Heart left ventricle (tissue), 16 donors: ENCODE data around the gene MAPKAP1. TPM values are rescaled to one million over a fixed set of nuclear protein-coding genes. Genes with fewer than 3 reads are reported as not detected.
"Not testable (repeated sequence)": the region's sequence is repeated elsewhere in the genome, so short reads cannot be mapped to it uniquely, and the experiment has no call there.

Experiments used
- ATAC-seq, 4 donors: fragments of 200-7000 bp; cut with Tn5 transposase; one replicate each; pipeline ENCODE4 v1.9.1; 2020 to 2022; ENCODE audit warnings: moderate library complexity in 4 of 4, mild to moderate bottlenecking in 3 of 4, moderate number of reproducible peaks in 1 of 4
- DNase-seq, 5 donors: peaks; one replicate each; pipeline ENCODE4 v3.0.0-alpha.2; 2020
- H3K27ac ChIP-seq, 12 donors: fragments of 200-600 bp; sonication (generic) in 4 of 12; one replicate each; pipeline versions ENCODE4 v1.5.0 to v1.8.0; 2016 to 2022; ENCODE audit warnings: mild to moderate bottlenecking in 2 of 12
- H3K27me3 ChIP-seq, 9 donors: fragments of 200-600 bp; sonication (generic) in 2 of 9; one replicate each; pipeline versions ENCODE4 v1.5.1 to v1.8.0; 2016 to 2022; ENCODE audit warnings: mild to moderate bottlenecking in 3 of 9
- H3K36me3 ChIP-seq, 9 donors: fragments of 200-600 bp; sonication (generic) in 2 of 9; one replicate each; pipeline versions ENCODE4 v1.5.0 to v1.8.0; 2018 to 2022; ENCODE audit warnings: mild to moderate bottlenecking in 2 of 9
- H3K4me1 ChIP-seq, 12 donors: fragments of 200-600 bp; sonication (generic) in 4 of 12; one replicate each; pipeline versions ENCODE4 v1.5.0 to v1.8.0; 2016 to 2022; ENCODE audit warnings: mild to moderate bottlenecking in 3 of 12
- H3K4me3 ChIP-seq, 12 donors: fragments of 200-600 bp; sonication (generic) in 4 of 12; one replicate each; pipeline versions ENCODE4 v1.5.0 to v1.8.0; 2017 to 2022; ENCODE audit warnings: mild to moderate bottlenecking in 9 of 12, moderate library complexity in 4 of 12
- H3K9me3 ChIP-seq, 12 donors: fragments of 200-600 bp; sonication (generic) in 4 of 12; one replicate each; pipeline versions ENCODE4 v1.5.0 to v1.8.0; 2016 to 2022; ENCODE audit warnings: mild to moderate bottlenecking in 1 of 12
- POLR2A ChIP-seq, 2 donors: fragments of 450-650 bp; IDR thresholded peaks; one replicate each; pipeline ENCODE4 v1.6.1; 2017; ENCODE audit warnings: antibody characterized with exemption in 2 of 2, mild to moderate bottlenecking in 2 of 2, moderate library complexity in 2 of 2
- WGBS, 4 donors: extraction: QIAGEN DNeasy Blood & Tissue Kit in 2 of 4; methylation state at CpG; one replicate each; pipeline versions ENCODE4 v1.1.5 to v1.1.7; 2013 to 2018; 5-methylcytosine and 5-hydroxymethylcytosine counted together
- intact Hi-C, 10 donors: fragments of 100-400 bp; cut with DNase I; formaldehyde crosslinking; loops; one replicate each; pipeline versions ENCODE4 v1.11.1 to v1.14.2; 2022
- polyA plus RNA-seq, 2 donors: library from polyadenylated mRNA; stranded (reverse); fragments of 200-250 nt; gene quantifications; one replicate each; pipeline ENCODE4 v1.2.3, GENCODE V29; 2013
- total RNA-seq, 9 donors: library from RNA; depleted of rRNA in 2 of 9; stranded (reverse); fragments of >200 nt in 2 of 9; fragmentation: NEBNext Ultra II Directional in 3 of 9; extraction: Animal tissue kit (Norgen Biotek cat#: 25700) in 3 of 9; gene quantifications; one replicate each; pipeline versions ENCODE4 v1.1.0 to v1.2.4, GENCODE V29; 2016 to 2023
- TF ChIP-seq, protein P1 (sequence below), 12 donors: fragments of 200-600 bp; sonication (generic) in 4 of 12; IDR thresholded peaks; one replicate each; pipeline versions ENCODE4 v1.5.0 to v1.8.0; 2018 to 2022; ENCODE audit warnings: antibody characterized with exemption in 12 of 12, mild to moderate bottlenecking in 5 of 12
- donor health status: ischemic (EF 13 %, LVEDD 7.1; RV severe dilation, severe dysfunction).
- donor health status: healthy with polysubstance abuse.
- donor health status: DM: no; HTN: yes; CAD: no.
- donor health status: DM: no; HTN: no; CAD: no.
- donor health status: ischemic (EF 25% LVEDD 6.9; RV normal size, moderate dysfunction).
- donor health status: ischemic (EF 25% LVEDD 5.7; RV mildly dilated, moderate dysfunction).
- donor health status: healthy.
- donor health status: DM: yes; HTN: yes; CAD: no.
- donor health status: ischemic (EF 35%, LVEDD 5.7; RV mildly dilated, moderate dysfunction).
- donor health status: nonischemic (EF 11% LVEDD 7.7; RV severe dilation, severe dysfunction).
- donor health status: DM: yes; HTN: yes; CAD: no.
- donor health status: PGD.
- donor health status: ischemic (EF 29% LVEDD 5.4; RV normal size, mild dysfunction).
- donor health status: nonischemic (EF 23%, LVEDD 6.1; RV moderate dilation, normal function).

MAPKAP1 gene
- total and polyA plus RNA-seq, 11 donors, result 76.2 to 145 (median 124) TPM

DNA sequence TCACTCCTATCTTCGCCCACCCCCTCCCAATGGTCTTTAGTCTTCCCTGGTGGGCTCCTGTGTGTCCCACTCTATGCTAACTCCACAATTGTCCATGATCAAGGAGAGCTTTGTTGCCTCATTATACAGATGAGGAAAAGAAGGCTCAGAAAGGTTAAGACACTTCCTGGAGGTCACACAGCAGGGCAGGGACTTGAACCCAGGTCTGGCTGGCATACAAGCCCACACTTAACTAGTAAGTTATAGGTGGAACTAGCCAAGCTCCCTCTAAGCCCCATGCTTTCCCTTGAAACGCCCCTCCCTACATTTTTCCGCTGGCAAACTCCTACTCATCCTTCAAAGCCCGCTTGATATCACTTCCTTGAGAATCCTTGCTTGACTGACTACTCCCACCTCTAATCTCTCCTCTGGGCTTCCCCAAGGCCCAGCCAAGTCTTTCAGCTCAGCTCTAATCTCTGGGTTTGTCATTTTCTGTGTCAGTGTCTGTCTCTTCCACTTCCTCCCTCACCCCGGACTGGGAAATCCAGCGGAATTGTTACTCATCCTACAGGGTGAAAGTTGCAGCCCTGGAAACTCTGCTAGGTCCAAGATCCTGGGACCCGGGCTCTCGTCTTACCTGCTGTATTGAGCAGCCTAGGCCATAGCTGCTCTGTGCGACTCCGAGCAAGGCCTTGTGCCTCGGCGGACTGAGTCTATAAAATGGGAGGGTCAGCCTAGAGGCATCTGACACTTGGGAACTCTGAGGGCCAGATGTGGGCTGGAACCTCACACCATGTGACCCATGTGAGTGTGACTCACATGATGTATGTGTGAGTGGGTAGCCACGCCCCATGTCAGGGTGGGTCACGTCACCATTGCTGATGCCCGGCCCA, 300.8 kb downstream of the MAPKAP1 start:
- WGBS, 4 donors, result 89 to 95% (median 94%) methylated on average over 12 to 15 of the region's 15 CpGs
- Histone ChIP-seq H3K36me3 (no peaks in the 10 kb centered on the region), H3K27ac (no peak overlapping the region), H3K4me1 (peaks cover 0 to 13% (median 5%) of the 10 kb centered on the region in 12 donors), H3K27me3 (peaks cover 0 to 3% (median 0%) of the 10 kb centered on the region in 9 donors), H3K4me3 (no peak overlapping the region), H3K9me3 (no peaks in the 10 kb centered on the region)
- DNase-seq, result peak in 1 of 5 donors; percentile 20
- TF ChIP-seq POLR2A (IDR thresholded peaks at IDR 0.05), result no peak
- TF ChIP-seq, protein P1, sequence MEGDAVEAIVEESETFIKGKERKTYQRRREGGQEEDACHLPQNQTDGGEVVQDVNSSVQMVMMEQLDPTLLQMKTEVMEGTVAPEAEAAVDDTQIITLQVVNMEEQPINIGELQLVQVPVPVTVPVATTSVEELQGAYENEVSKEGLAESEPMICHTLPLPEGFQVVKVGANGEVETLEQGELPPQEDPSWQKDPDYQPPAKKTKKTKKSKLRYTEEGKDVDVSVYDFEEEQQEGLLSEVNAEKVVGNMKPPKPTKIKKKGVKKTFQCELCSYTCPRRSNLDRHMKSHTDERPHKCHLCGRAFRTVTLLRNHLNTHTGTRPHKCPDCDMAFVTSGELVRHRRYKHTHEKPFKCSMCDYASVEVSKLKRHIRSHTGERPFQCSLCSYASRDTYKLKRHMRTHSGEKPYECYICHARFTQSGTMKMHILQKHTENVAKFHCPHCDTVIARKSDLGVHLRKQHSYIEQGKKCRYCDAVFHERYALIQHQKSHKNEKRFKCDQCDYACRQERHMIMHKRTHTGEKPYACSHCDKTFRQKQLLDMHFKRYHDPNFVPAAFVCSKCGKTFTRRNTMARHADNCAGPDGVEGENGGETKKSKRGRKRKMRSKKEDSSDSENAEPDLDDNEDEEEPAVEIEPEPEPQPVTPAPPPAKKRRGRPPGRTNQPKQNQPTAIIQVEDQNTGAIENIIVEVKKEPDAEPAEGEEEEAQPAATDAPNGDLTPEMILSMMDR (IDR thresholded peaks at IDR 0.05), result no peak
- ATAC-seq, result no peak
- intact Hi-C loops, result loop anchor here in 9 of 10 donors (2.0 to 10.0 kb wide), 9 partner anchors 59 to 1086 kb away; no protein-coding TSS in a partner anchor

DNA sequence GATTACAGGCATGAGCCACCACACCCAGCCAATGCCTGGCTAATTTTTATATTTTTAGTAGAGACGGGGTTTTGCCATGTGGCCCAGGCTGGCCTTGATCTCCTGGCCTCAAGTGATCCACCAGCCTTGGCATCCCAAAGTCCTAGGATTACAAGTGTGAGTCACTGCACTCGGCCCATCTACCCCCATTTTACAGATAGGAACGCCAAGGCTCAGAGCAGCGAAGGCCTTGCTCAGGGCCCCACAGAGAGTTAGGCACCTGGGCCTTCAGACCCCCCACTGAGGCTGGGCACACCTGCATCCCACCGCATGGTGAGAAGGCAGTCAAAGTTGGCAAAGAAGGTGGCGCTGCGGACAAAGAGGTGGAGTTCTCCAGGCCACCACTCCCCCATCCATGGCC, 302.3 kb downstream of the MAPKAP1 start:
- H3K27ac ChIP-seq, result no peak overlapping the region
- no peaks in the 10 kb centered on the region for H3K36me3 ChIP-seq
- peaks cover 0 to 13% (median 5%) of the 10 kb centered on the region in 12 donors for H3K4me1 ChIP-seq
- ATAC-seq, result no peak
- intact Hi-C loops, result loop anchor here in 9 of 10 donors (5.0 to 10.0 kb wide), 7 partner anchors 60 to 1088 kb away; no protein-coding TSS in a partner anchor
- no peaks in the 10 kb centered on the region for H3K9me3 ChIP-seq
- DNase-seq, result peak in 1 of 5 donors; percentile 14
- WGBS, 4 donors, result 86 to 99% (median 96%) methylated on average over 7 of the region's 7 CpGs
- TF ChIP-seq POLR2A (IDR thresholded peaks at IDR 0.05), result no peak
- TF ChIP-seq, protein P1 (IDR thresholded peaks at IDR 0.05), result no peak
- H3K27me3 ChIP-seq, result peaks cover 0 to 3% (median 0%) of the 10 kb centered on the region in 9 donors
- no peak overlapping the region for H3K4me3 ChIP-seq

DNA sequence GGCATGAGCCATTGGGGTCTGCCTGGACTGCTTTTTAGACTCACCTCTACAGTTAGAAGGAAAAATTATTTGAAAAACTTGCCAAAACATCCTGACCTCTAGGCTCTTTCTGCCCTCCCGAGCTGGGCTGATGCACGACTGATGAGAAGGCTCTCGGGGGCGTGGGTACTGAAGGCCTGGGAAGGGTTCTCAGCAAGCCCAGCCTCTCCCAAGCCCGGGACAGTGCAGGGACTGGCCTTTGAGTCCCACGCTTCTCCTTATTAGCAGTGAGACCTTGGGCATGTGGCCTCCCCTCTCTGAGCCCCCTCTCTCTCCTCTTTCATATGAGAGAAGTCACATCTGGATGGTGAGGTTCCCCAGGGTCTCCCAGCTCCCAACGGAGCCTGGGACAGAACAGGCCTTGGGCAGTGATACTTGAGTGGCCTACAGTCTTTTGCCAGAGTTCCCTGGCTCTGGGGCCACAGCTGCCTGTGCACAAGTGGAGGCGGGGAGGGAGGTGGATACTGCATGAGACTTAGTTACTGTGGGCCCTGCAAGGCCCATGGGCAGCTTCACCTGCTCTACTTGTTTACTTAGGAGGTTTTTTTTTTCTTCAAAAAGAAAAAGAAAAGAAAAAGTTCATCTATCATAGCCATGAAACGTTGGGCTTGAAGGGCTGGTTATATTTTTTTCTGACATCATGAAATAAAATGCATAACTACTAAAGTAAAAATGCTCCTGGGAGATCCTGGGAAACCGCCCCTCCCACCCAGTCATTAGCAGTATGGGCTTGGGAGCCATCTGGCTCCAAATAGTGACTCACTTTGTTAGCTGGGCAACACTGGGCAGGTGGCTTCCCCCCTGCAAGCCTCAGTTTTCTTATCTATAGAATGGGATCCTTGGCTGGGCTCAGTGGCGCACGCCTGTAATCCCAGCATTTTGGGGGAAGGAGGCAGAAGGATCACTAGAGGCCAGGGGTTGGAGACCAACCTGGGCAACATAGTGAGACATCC, 306.0 kb downstream of the MAPKAP1 start:
- H3K4me3 ChIP-seq, result no peak overlapping the region
- 82 to 86% (median 85%) methylated on average over 11 to 12 of the region's 12 CpGs for WGBS, 4 donors

DNA sequence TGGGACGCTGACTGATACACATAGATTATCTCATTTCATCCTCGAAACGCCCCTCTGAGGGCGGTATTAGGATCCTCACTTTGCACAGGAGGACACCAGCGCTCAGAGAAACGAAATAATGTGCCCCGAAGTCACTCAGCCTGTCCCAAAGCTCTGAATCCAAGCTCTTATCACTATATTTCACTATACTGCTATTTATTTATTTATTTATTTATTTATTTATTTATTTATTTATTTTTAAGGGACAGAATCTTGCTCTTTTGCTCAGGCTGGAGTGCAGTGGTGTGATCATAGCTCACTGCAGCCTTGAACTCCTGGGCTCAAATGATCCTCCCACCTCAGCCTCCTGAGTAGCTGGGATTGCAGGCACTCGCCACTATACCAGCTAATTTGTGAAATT, 306.8 kb downstream of the MAPKAP1 start:
- H3K27ac ChIP-seq, H3K36me3 ChIP-seq, H3K4me3 ChIP-seq, ATAC-seq, H3K27me3 ChIP-seq, H3K4me1 ChIP-seq, DNase-seq, H3K9me3 ChIP-seq: not testable (repeated sequence)
- intact Hi-C loops, result loop anchor here in 6 of 10 donors (10.0 kb wide), 3 partner anchors 65 to 1005 kb away; no protein-coding TSS in a partner anchor
- 88 to 93% (median 91%) methylated on average over 8 of the region's 8 CpGs for WGBS, 4 donors

More for the DNA sequence above, 306.0 kb downstream of the MAPKAP1 start:
- intact Hi-C loops, result loop anchor here in 6 of 10 donors (10.0 kb wide), 3 partner anchors 64 to 1004 kb away; no protein-coding TSS in a partner anchor
- Histone ChIP-seq H3K4me1 (no peaks in the 10 kb centered on the region), H3K9me3 (no peaks in the 10 kb centered on the region), H3K27me3 (no peaks in the 10 kb centered on the region), H3K27ac (no peak overlapping the region), H3K36me3 (no peaks in the 10 kb centered on the region)
- DNase-seq (no peak), ATAC-seq (no peak)
- TF ChIP-seq POLR2A (IDR thresholded peaks at IDR 0.05), result no peak
- TF ChIP-seq, protein P1 (IDR thresholded peaks at IDR 0.05), result no peak
